Kidney (tissue), 14 donors: Measurements from ENCODE around the gene FITM1. TPM values are rescaled to one million over a fixed set of nuclear protein-coding genes. Genes with fewer than 3 reads are reported as not detected.
A peak's percentile ranks its signal among the peaks of the same experiment; 100 is the strongest.

Source experiments
- DNase-seq, 5 donors: peaks; one replicate each; pipeline ENCODE4 v3.0.0-alpha.2; 2013 to 2020
- FAIRE-seq: peaks from 2 replicates; lab custom pipeline; 2012; peaks lifted over from hg19 to GRCh38; lab: Jason Lieb, UNC
- H3K27ac ChIP-seq, 2 donors: one replicate each; pipeline ENCODE4 v1.7.0; 2013; ENCODE audit warnings: low read depth in 2 of 2, low read length in 2 of 2, inconsistent platforms in 1 of 2
- H3K27me3 ChIP-seq: one replicate; pipeline ENCODE4 v1.7.1; 2013; ENCODE audit warnings: low read length, inconsistent platforms; ENCODE audit not compliant: control insufficient read depth, insufficient read depth
- H3K36me3 ChIP-seq, 3 donors: one replicate each; pipeline versions ENCODE4 v1.7.0 to v1.7.1; 2013; ENCODE audit warnings: low read length in 3 of 3, control low read depth in 1 of 3, inconsistent platforms in 1 of 3; ENCODE audit not compliant: insufficient read depth in 3 of 3, control insufficient read depth in 2 of 3
- H3K4me1 ChIP-seq, 3 donors: one replicate each; pipeline versions ENCODE4 v1.7.0 to v1.7.1; 2013; ENCODE audit warnings: low read length in 3 of 3, inconsistent platforms in 1 of 3, low read depth in 1 of 3; ENCODE audit not compliant: control insufficient read depth in 2 of 3, insufficient read depth in 2 of 3
- H3K4me3 ChIP-seq, 3 donors: one replicate each; pipeline versions ENCODE4 v1.7.0 to v1.8.1; 2013; ENCODE audit warnings: low read length in 3 of 3, control low read depth in 1 of 3, inconsistent platforms in 1 of 3
- H3K9ac ChIP-seq, 3 donors: one replicate each; pipeline versions ENCODE4 v1.7.0 to v1.7.1; 2013; ENCODE audit warnings: low read length in 3 of 3, control low read depth in 1 of 3, inconsistent platforms in 1 of 3
- H3K9me3 ChIP-seq, 3 donors: one replicate each; pipeline versions ENCODE4 v1.7.0 to v1.7.1; 2013; ENCODE audit warnings: low read length in 3 of 3, control low read depth in 1 of 3, inconsistent platforms in 1 of 3; ENCODE audit not compliant: control insufficient read depth in 2 of 3, insufficient read depth in 1 of 3
- intact Hi-C: fragments of 100-400 bp; cut with DNase I; formaldehyde crosslinking; loops from one replicate; pipeline ENCODE4 v1.11.1; 2022
- polyA plus RNA-seq: library from polyadenylated mRNA; stranded (reverse); fragments of 350-450 nt; fragmentation: Illumina TruSeq; extraction: RNeasy Lipid Tissue Mini Kit (QIAGEN cat#74804); gene quantifications from one replicate; pipeline ENCODE4 v1.2.3, GENCODE V29; 2014; ENCODE audit warnings: low read depth, low replicate concordance; ENCODE audit not compliant: insufficient read depth
- total RNA-seq: library from RNA; stranded (reverse); fragmentation: NEBNext Ultra II Directional; extraction: Animal tissue kit (Norgen Biotek cat#: 25700); gene quantifications from one replicate; pipeline ENCODE4 v1.2.1, GENCODE V29; 2021
- TF ChIP-seq, protein P1 (sequence below): IDR thresholded peaks from 3 replicates; pipeline ENCODE4 v1.5.1; 2012; ENCODE audit warnings: mild to moderate bottlenecking, moderate library complexity, borderline replicate concordance; ENCODE audit not compliant: insufficient read depth; ENCODE audit errors: extremely low read depth
- donor health status: control.
- donor health status: control.
- donor health status: control.
- donor health status: control.
- donor health status: control.
- donor health status: DM: yes; HTN: yes; CAD: no.
- donor health status: Normal renal cell carcinoma (clear cell type).

FITM1 gene
- total and polyA plus RNA-seq, 2 donors from 2014 or later = 1.2 to 1.3 TPM

DNA sequence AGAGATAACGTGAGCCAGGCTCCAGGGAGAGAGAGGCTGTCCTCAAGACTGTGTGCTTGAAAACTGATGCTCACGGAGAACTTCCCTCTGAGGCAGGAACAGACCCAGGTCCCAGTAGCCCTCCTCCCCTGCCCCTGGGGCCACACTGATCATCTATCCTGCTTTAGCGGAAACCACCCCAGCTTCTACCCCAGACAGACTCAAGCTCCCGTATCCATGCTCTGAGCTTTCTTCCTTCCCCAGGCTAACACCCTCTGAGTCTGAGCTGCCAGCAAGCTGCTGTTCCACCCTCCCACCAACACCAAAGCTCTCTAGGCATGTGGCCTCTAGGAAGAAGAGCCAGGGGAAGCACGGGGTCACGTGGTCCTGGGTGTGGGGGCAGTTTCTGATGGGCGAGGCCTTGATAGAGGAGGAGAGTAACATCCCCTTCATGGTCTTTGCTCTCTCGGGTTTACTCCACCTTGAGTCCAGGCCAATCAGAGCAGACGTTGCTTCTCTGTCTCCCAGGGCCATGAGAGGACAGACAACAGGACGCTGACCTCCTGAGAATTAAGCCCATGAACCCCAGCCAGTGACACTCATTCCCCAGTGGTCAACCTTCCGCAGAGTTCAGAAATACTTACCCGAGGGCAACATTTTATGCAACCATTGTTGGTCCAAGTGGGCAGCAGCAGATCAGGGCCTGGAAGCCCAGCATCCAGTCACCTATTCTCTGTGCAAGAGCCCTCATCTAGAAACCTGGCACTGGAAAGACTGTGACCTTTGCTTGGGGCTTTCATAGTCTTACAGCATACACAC lies 35.0 kb upstream of the FITM1 start:
- peak overlapping the region in 2 of 3 donors; percentile 5 to 97 for H3K9ac ChIP-seq
- H3K4me3 ChIP-seq = peak overlapping the region; percentile 51 to 82 (median 71)
- FAIRE-seq = no peak
- H3K36me3 ChIP-seq = peaks cover 0 to 22% (median 5%) of the 10 kb centered on the region in 3 donors
- H3K27me3 ChIP-seq = no peaks in the 10 kb centered on the region
- H3K9me3 ChIP-seq = no peaks in the 10 kb centered on the region
- intact Hi-C loops = no loop called here
- peak overlapping the region; percentile 92 to 95 for H3K27ac ChIP-seq
- H3K4me1 ChIP-seq = peaks cover 0 to 27% (median 4%) of the 10 kb centered on the region in 3 donors
- TF ChIP-seq, protein P1, sequence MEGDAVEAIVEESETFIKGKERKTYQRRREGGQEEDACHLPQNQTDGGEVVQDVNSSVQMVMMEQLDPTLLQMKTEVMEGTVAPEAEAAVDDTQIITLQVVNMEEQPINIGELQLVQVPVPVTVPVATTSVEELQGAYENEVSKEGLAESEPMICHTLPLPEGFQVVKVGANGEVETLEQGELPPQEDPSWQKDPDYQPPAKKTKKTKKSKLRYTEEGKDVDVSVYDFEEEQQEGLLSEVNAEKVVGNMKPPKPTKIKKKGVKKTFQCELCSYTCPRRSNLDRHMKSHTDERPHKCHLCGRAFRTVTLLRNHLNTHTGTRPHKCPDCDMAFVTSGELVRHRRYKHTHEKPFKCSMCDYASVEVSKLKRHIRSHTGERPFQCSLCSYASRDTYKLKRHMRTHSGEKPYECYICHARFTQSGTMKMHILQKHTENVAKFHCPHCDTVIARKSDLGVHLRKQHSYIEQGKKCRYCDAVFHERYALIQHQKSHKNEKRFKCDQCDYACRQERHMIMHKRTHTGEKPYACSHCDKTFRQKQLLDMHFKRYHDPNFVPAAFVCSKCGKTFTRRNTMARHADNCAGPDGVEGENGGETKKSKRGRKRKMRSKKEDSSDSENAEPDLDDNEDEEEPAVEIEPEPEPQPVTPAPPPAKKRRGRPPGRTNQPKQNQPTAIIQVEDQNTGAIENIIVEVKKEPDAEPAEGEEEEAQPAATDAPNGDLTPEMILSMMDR = no peak
- DNase-seq = peak; percentile 79 to 89 (median 82)

DNA sequence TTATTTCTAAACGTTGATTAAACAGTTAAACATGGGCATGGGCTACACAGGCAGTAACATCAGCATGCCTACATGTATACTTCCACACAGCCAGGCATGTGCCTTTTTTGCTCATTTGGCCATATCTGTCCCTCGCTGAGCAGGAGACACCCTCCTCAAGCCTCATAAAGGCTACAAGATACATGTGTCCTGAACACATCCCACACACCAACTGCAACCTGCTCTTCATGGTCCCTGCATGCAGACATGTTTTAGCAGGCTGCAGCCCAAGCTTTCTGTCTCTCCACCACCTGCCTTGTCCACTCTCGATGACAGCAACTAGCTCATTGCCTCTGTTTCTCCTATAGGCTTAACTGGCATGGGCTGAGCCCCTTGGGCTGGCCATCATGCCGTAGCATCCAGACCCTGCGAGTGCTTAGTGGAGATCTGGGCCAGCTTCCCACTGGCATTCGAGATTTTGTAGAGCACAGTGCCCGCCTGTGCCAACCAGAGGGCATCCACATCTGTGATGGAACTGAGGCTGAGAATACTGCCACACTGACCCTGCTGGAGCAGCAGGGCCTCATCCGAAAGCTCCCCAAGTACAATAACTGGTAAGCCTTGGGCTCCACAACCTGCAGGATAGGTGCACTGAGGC lies 33.8 kb upstream of the FITM1 start:
- Histone ChIP-seq H3K9ac (no peak overlapping the region), H3K27me3 (no peaks in the 10 kb centered on the region), H3K27ac (peak overlapping the region in 1 of 2 donors; percentile 55), H3K4me1 (peaks cover 0 to 27% (median 4%) of the 10 kb centered on the region in 3 donors), H3K36me3 (peaks cover 0 to 25% (median 9%) of the 10 kb centered on the region in 3 donors), H3K9me3 (no peaks in the 10 kb centered on the region), H3K4me3 (peak overlapping the region in 1 of 3 donors; percentile 28)
- FAIRE-seq (no peak), DNase-seq (peak in 1 of 5 donors; percentile 47)
- intact Hi-C loops = no loop called here
- TF ChIP-seq, protein P1 = no peak

DNA sequence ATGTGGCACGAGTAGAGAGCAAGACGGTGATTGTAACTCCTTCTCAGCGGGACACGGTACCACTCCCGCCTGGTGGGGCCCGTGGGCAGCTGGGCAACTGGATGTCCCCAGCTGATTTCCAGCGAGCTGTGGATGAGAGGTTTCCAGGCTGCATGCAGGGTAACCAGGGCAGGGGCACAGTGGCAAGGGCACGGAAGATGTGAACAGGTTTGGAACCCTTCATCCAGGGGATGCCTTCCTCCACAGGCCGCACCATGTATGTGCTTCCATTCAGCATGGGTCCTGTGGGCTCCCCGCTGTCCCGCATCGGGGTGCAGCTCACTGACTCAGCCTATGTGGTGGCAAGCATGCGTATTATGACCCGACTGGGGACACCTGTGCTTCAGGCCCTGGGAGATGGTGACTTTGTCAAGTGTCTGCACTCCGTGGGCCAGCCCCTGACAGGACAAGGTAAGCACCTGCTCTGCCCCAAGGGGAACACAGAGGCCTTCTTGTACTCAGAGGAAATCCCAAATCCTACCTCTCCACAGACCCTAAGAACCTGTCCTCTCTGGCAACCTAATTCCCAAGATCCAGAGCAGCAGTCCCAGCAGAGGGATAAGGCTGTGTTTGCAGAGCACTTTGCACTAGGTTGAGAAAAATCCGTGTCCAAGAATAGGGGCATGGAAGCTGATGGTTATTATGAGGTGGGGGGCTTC lies 32.1 kb upstream of the FITM1 start:
- Histone ChIP-seq H3K9ac (no peak overlapping the region), H3K36me3 (peaks cover 0 to 31% (median 14%) of the 10 kb centered on the region in 3 donors), H3K27me3 (no peaks in the 10 kb centered on the region), H3K4me3 (no peak overlapping the region), H3K27ac (no peak overlapping the region), H3K4me1 (peaks cover 0 to 18% (median 4%) of the 10 kb centered on the region in 3 donors), H3K9me3 (no peaks in the 10 kb centered on the region)
- TF ChIP-seq, protein P1 = no peak
- FAIRE-seq (no peak), DNase-seq (peak in 1 of 5 donors; percentile 49)
- intact Hi-C loops = no loop called here
